H1 (cell line): Measurements from ENCODE around the gene ZNF100.

ENCODE experiments used
- CTCF ChIP-seq, 3 experiments: IDR thresholded peaks; 1 replicate in 2 of 3; 2 replicates in 1 of 3; pipeline versions ENCODE4 v1.5.1 to v1.6.1; 2011; ENCODE audit warnings: low read length in 3 of 3, mild to moderate bottlenecking in 3 of 3, inconsistent platforms in 2 of 3, low read depth in 1 of 3, moderate library complexity in 1 of 3; ENCODE audit not compliant: insufficient read depth in 1 of 3; ENCODE audit errors: control extremely low read depth in 1 of 3
- EZH2 ChIP-seq: fragments of 200-600 bp; sonication (generic); IDR thresholded peaks from 2 replicates; pipeline ENCODE4 v1.7.1; 2012; ENCODE audit warnings: low read depth, mild to moderate bottlenecking, moderate library complexity, low read length, inconsistent platforms; ENCODE audit not compliant: severe bottlenecking
- SRF ChIP-seq: IDR thresholded peaks from 2 replicates; pipeline ENCODE4 v1.6.1; 2011; ENCODE audit warnings: mild to moderate bottlenecking, low read depth, low read length, moderate library complexity
- TAF1 ChIP-seq: IDR thresholded peaks from 2 replicates; pipeline ENCODE4 v1.6.1; 2011; ENCODE audit warnings: mild to moderate bottlenecking, low read depth, low read length

GRCh38 chr19:21709464-21709863 is 57.9 kb downstream of the ZNF100 start:
- no peak for TF ChIP-seq TAF1
- no peak for TF ChIP-seq CTCF (IDR thresholded peaks at IDR 0.05; ENCODE audit: control extremely low read depth in 1 of 3, insufficient read depth in 1 of 3, low read depth in 1 of 3, low read length in 3 of 3)
- no peak for TF ChIP-seq SRF
- TF ChIP-seq EZH2, result no peak
